Stromal cell of bone marrow (primary cell): ENCODE results near the gene SEMA6D.

ENCODE experiments used
- DNase-seq: peaks from one replicate; pipeline ENCODE4 v3.0.0-alpha.2; 2012; ENCODE audit warnings: low read depth

The SEMA6D gene

GRCh38 chr15:47787875-47788274 is 70.6 kb downstream of the SEMA6D start:
- DNase-seq = no peak

- DNase-seq = peak; percentile 5
These were observed 71.4 kb downstream of the SEMA6D start for GRCh38 chr15:47788685-47789084.

GRCh38 chr15:47791161-47791560 is 73.9 kb downstream of the SEMA6D start:
- DNase-seq = no peak

GRCh38 chr15:47792231-47792630 is 74.9 kb downstream of the SEMA6D start:
- peak; percentile 9 for DNase-seq

- DNase-seq = peak; percentile 4
These were observed 77.1 kb downstream of the SEMA6D start for GRCh38 chr15:47794252-47794914.

GRCh38 chr15:47795864-47796263 is 78.6 kb downstream of the SEMA6D start:
- no peak for DNase-seq

- DNase-seq = no peak
These were observed 79.0 kb downstream of the SEMA6D start for GRCh38 chr15:47796339-47796738.

GRCh38 chr15:47796830-47797229 is 79.5 kb downstream of the SEMA6D start:
- peak; percentile 43 for DNase-seq

- no peak for DNase-seq
These were observed 84.2 kb downstream of the SEMA6D start for GRCh38 chr15:47801522-47801921.

- DNase-seq = no peak
These were observed 84.9 kb downstream of the SEMA6D start for GRCh38 chr15:47802216-47802615.

- peak; percentile 37 for DNase-seq
These were observed 86.5 kb downstream of the SEMA6D start for GRCh38 chr15:47803767-47804166.

GRCh38 chr15:47804733-47805132 is 87.4 kb downstream of the SEMA6D start:
- DNase-seq = no peak

- no peak for DNase-seq
These were observed 88.7 kb downstream of the SEMA6D start for GRCh38 chr15:47806008-47806407.

- DNase-seq = no peak
These were observed 93.9 kb downstream of the SEMA6D start for GRCh38 chr15:47811172-47811571.

- no peak for DNase-seq
These were observed 95.2 kb downstream of the SEMA6D start for GRCh38 chr15:47812470-47812999.

- no peak for DNase-seq
These were observed 96.6 kb downstream of the SEMA6D start for GRCh38 chr15:47813748-47814384.

- no peak for DNase-seq
These were observed 97.3 kb downstream of the SEMA6D start for GRCh38 chr15:47814620-47815019.

- DNase-seq = no peak
These were observed 100.8 kb downstream of the SEMA6D start for GRCh38 chr15:47817969-47818548.

- no peak for DNase-seq
These were observed 101.9 kb downstream of the SEMA6D start for GRCh38 chr15:47819158-47819557.

- no peak for DNase-seq
These were observed 102.9 kb downstream of the SEMA6D start for GRCh38 chr15:47820057-47820746.

- DNase-seq = peak; percentile 64
These were observed 103.5 kb downstream of the SEMA6D start for GRCh38 chr15:47820747-47821319.

- no peak for DNase-seq
These were observed 104.7 kb downstream of the SEMA6D start for GRCh38 chr15:47822048-47822447.
